OCI-LY1 (cell line): ENCODE measurements around the gene PDZD7.

ENCODE experiments used
- H2AFZ ChIP-seq: fragments of 200-600 bp; sonication (generic), shearing (Covaris generic); 2 replicates; pipeline ENCODE4 v1.6.0; 2014; ENCODE audit warnings: antibody characterized with exemption, mild to moderate bottlenecking, low read length
- H3F3A ChIP-seq: fragments of 200-600 bp; sonication (generic), shearing (Covaris generic); 2 replicates; pipeline ENCODE4 v1.6.0; 2014; ENCODE audit warnings: mild to moderate bottlenecking, antibody characterized with exemption, low read length, moderate library complexity; ENCODE audit not compliant: insufficient read depth
- H3K27ac ChIP-seq: fragments of 200-600 bp; sonication (generic); 2 replicates; pipeline ENCODE4 v1.5.1; 2014; ENCODE audit warnings: low read length, mixed run types, mild to moderate bottlenecking, low read depth; ENCODE audit not compliant: poor library complexity, severe bottlenecking
- H3K27me3 ChIP-seq: fragments of 200-600 bp; sonication (generic); 2 replicates; pipeline ENCODE4 v1.6.0; 2014; ENCODE audit warnings: antibody characterized with exemption, mild to moderate bottlenecking, low read length, moderate library complexity; ENCODE audit not compliant: insufficient read depth
- H3K36me3 ChIP-seq: fragments of 200-600 bp; sonication (generic); 2 replicates; pipeline ENCODE4 v1.6.1; 2014; ENCODE audit warnings: mild to moderate bottlenecking, antibody characterized with exemption, low read length, moderate library complexity, mixed read lengths; ENCODE audit not compliant: insufficient read depth
- H3K4me1 ChIP-seq: fragments of 200-600 bp; sonication (generic); 2 replicates; pipeline ENCODE4 v1.5.1; 2014; ENCODE audit warnings: mild to moderate bottlenecking, low read length, moderate library complexity; ENCODE audit not compliant: insufficient read depth, severe bottlenecking
- H3K4me2 ChIP-seq: fragments of 200-600 bp; sonication (generic), shearing (Covaris generic); 2 replicates; pipeline ENCODE4 v1.6.1; 2014; ENCODE audit warnings: low read length
- H3K4me3 ChIP-seq: fragments of 200-600 bp; sonication (generic); 2 replicates; pipeline ENCODE4 v1.5.1; 2014; ENCODE audit warnings: low read length, low read depth, mild to moderate bottlenecking, mixed read lengths; ENCODE audit not compliant: poor library complexity, severe bottlenecking
- H3K79me2 ChIP-seq: fragments of 200-600 bp; shearing (Covaris generic); 2 replicates; pipeline ENCODE4 v1.6.1; 2016; ENCODE audit warnings: mixed run types, low read length, mixed read lengths; ENCODE audit not compliant: insufficient read depth
- H3K9ac ChIP-seq: fragments of 200-600 bp; sonication (generic), shearing (Covaris generic); 2 replicates; pipeline ENCODE4 v1.6.1; 2014; ENCODE audit warnings: mild to moderate bottlenecking, low read length, mixed read lengths
- H3K9me2 ChIP-seq: fragments of 200-600 bp; sonication (generic), shearing (Covaris generic); 2 replicates; pipeline ENCODE4 v1.6.1; 2014; ENCODE audit warnings: low read depth, mild to moderate bottlenecking, low read length, mixed read lengths
- H3K9me3 ChIP-seq: fragments of 200-600 bp; shearing (Covaris generic); 2 replicates; pipeline ENCODE4 v1.6.1; 2014; ENCODE audit warnings: low read length, mixed read lengths
- H4K20me1 ChIP-seq: fragments of 200-600 bp; sonication (generic), shearing (Covaris generic); 2 replicates; pipeline ENCODE4 v1.6.0; 2016; ENCODE audit warnings: mild to moderate bottlenecking, low read length; ENCODE audit not compliant: insufficient read depth
- EZH2 ChIP-seq: fragments of 200-600 bp; sonication (generic), shearing (Covaris generic); IDR thresholded peaks from 2 replicates; pipeline ENCODE4 v1.8.0; 2017; ENCODE audit warnings: borderline replicate concordance, mixed run types, mild to moderate bottlenecking, antibody characterized with exemption, low read length, moderate library complexity, mixed read lengths
- TF ChIP-seq, protein P1 (sequence below): fragments of 200-600 bp; sonication (generic), shearing (Covaris generic); IDR thresholded peaks from 2 replicates; pipeline ENCODE4 v1.5.1; 2017; ENCODE audit warnings: mild to moderate bottlenecking, antibody characterized with exemption, low read length, moderate library complexity, mixed read lengths

The PDZD7 gene

GRCh38 chr10:101050208-101051069, 19.5 kb upstream of the PDZD7 start:
- Histone ChIP-seq H3F3A (no peaks in the 10 kb centered on the region), H3K4me1 (peaks cover 6% of the 10 kb centered on the region), H3K4me3 (peak overlapping the region; percentile 14), H2AFZ (no peak overlapping the region), H3K79me2 (no peaks in the 10 kb centered on the region), H3K9ac (no peak overlapping the region), H3K4me2 (peak overlapping the region; percentile 43), H3K27me3 (no peaks in the 10 kb centered on the region), H3K36me3 (no peaks in the 10 kb centered on the region), H3K9me3 (no peaks in the 10 kb centered on the region), H3K9me2 (no peaks in the 10 kb centered on the region), H4K20me1 (no peaks in the 10 kb centered on the region), H3K27ac (no peak overlapping the region)
- no peak for TF ChIP-seq EZH2
- TF ChIP-seq, protein P1, sequence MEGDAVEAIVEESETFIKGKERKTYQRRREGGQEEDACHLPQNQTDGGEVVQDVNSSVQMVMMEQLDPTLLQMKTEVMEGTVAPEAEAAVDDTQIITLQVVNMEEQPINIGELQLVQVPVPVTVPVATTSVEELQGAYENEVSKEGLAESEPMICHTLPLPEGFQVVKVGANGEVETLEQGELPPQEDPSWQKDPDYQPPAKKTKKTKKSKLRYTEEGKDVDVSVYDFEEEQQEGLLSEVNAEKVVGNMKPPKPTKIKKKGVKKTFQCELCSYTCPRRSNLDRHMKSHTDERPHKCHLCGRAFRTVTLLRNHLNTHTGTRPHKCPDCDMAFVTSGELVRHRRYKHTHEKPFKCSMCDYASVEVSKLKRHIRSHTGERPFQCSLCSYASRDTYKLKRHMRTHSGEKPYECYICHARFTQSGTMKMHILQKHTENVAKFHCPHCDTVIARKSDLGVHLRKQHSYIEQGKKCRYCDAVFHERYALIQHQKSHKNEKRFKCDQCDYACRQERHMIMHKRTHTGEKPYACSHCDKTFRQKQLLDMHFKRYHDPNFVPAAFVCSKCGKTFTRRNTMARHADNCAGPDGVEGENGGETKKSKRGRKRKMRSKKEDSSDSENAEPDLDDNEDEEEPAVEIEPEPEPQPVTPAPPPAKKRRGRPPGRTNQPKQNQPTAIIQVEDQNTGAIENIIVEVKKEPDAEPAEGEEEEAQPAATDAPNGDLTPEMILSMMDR: peak; percentile 60

GRCh38 chr10:101047961-101048892, 17.3 kb upstream of the PDZD7 start:
- H3K4me2 ChIP-seq: no peak overlapping the region
- no peak overlapping the region for H3K27ac ChIP-seq
- H3K79me2 ChIP-seq: no peaks in the 10 kb centered on the region
- TF ChIP-seq, protein P1: no peak
- TF ChIP-seq EZH2: no peak
- no peaks in the 10 kb centered on the region for H3K9me2 ChIP-seq
- H4K20me1 ChIP-seq: no peaks in the 10 kb centered on the region
- H3K36me3 ChIP-seq: no peaks in the 10 kb centered on the region
- no peaks in the 10 kb centered on the region for H3K27me3 ChIP-seq
- no peak overlapping the region for H3K9ac ChIP-seq
- H3K9me3 ChIP-seq: no peaks in the 10 kb centered on the region
- H3K4me3 ChIP-seq: no peak overlapping the region
- H2AFZ ChIP-seq: no peak overlapping the region
- H3K4me1 ChIP-seq: peaks cover 10% of the 10 kb centered on the region
- no peaks in the 10 kb centered on the region for H3F3A ChIP-seq

DNA sequence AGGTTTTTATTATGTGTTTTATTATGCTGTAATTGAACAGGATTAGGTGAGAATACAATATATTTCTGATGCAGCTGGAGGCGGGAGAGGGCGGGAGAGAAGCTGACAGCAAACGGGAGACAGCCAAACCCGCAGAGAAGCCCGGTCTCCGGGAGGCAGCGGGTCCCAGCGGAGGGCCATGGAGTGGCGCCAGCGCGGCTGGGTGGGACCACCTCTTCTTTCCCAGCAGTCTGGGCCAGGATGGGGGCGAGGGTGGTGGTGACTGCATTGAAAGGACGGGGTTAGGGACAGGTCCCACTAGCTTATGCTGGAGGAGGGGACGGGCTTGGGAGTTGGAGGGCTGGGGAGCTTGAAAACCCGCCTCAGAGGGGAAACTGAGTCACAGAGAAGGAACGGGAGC, 16.3 kb upstream of the PDZD7 start:
- Histone ChIP-seq H3K4me1 (peaks cover 19% of the 10 kb centered on the region), H3K4me3 (no peak overlapping the region), H3K9ac (no peak overlapping the region), H3K9me3 (no peaks in the 10 kb centered on the region), H3K9me2 (no peaks in the 10 kb centered on the region), H3K36me3 (no peaks in the 10 kb centered on the region), H3F3A (no peaks in the 10 kb centered on the region), H3K79me2 (no peaks in the 10 kb centered on the region), H3K27ac (no peak overlapping the region), H4K20me1 (no peaks in the 10 kb centered on the region), H3K4me2 (no peak overlapping the region), H2AFZ (no peak overlapping the region), H3K27me3 (no peaks in the 10 kb centered on the region)
- TF ChIP-seq, protein P1: no peak
- no peak for TF ChIP-seq EZH2
